NCI-H2196 (cell line): ENCODE measurements around the gene SHCBP1.
"Not testable (repeated sequence)": the region's sequence is repeated elsewhere in the genome, so short reads cannot be mapped to it uniquely, and the experiment has no call there.

Source experiments
- DNase-seq: peaks from one replicate; lab custom pipeline; 2025; ENCODE audit not compliant: unreplicated experiment; lab: John Stamatoyannopoulos, UW

Gene SHCBP1

GRCh38 chr16:46621006-46621933 is at the start of gene SHCBP1:
TSS of gene SHCBP1 (minus strand) at chr16:46621379. CDS start at chr16:46621359, 20 bp downstream.
- peak; percentile 78 for DNase-seq

GRCh38 chr16:46662123-46662522 is 40.9 kb upstream of the SHCBP1 start:
- DNase-seq = no peak

GRCh38 chr16:46658925-46659324 is 37.7 kb upstream of the SHCBP1 start:
- no peak for DNase-seq

GRCh38 chr16:46651305-46651704 is 30.1 kb upstream of the SHCBP1 start:
- no peak for DNase-seq

GRCh38 chr16:46650254-46650623 is 29.1 kb upstream of the SHCBP1 start:
- no peak for DNase-seq

GRCh38 chr16:46649588-46650253 is 28.5 kb upstream of the SHCBP1 start:
- no peak for DNase-seq

GRCh38 chr16:46648656-46649055 is 27.5 kb upstream of the SHCBP1 start:
- no peak for DNase-seq

GRCh38 chr16:46638947-46639925 is 18.1 kb upstream of the SHCBP1 start:
- DNase-seq = no peak

- no peak for DNase-seq
Observed at GRCh38 chr16:46632778-46633733, 11.9 kb upstream of the SHCBP1 start.

- DNase-seq = no peak
Observed at GRCh38 chr16:46629331-46630219, 8.4 kb upstream of the SHCBP1 start.

GRCh38 chr16:46627746-46628145 is 6.6 kb upstream of the SHCBP1 start:
- no peak for DNase-seq

GRCh38 chr16:46626681-46627080 is 5.5 kb upstream of the SHCBP1 start:
- DNase-seq = not testable (repeated sequence)

- not testable (repeated sequence) for DNase-seq
Observed at GRCh38 chr16:46624862-46625261, 3.7 kb upstream of the SHCBP1 start.

GRCh38 chr16:46623707-46624106 is 2.5 kb upstream of the SHCBP1 start:
- not testable (repeated sequence) for DNase-seq

- DNase-seq = not testable (repeated sequence)
Observed at GRCh38 chr16:46623246-46623645, 2.1 kb upstream of the SHCBP1 start.

GRCh38 chr16:46621934-46622676 is 926 bp upstream of the SHCBP1 start:
- DNase-seq = no peak

- DNase-seq = no peak
Observed at GRCh38 chr16:46620266-46621005, 743 bp downstream of the SHCBP1 start.
